NCI-H1105 treated with DMSO at 0.1 percent for 48 hours (cell line): ENCODE results near the gene RNF103.
"Not testable (repeated sequence)": the region's sequence is repeated elsewhere in the genome, so short reads cannot be mapped to it uniquely, and the experiment has no call there.

Experiments
- DNase-seq: peaks from one replicate; lab custom pipeline; 2025; lab: John Stamatoyannopoulos, UW

RNF103 gene

GRCh38 chr2:86625096-86625495 lies 1.4 kb upstream of the RNF103 start:
- DNase-seq, result no peak

GRCh38 chr2:86624267-86624547 lies 542 bp upstream of the RNF103 start:
- DNase-seq, result no peak

- DNase-seq, result peak; percentile 36
Observed at GRCh38 chr2:86623043-86623493, 597 bp downstream of the RNF103 start.

GRCh38 chr2:86622519-86623042 lies 1.1 kb downstream of the RNF103 start:
- DNase-seq, result no peak

GRCh38 chr2:86621280-86621943 lies 2.3 kb downstream of the RNF103 start:
- DNase-seq, result peak; percentile 2

- DNase-seq, result no peak
Observed at GRCh38 chr2:86617738-86618137, 5.9 kb downstream of the RNF103 start.

- DNase-seq, result no peak
Observed at GRCh38 chr2:86617153-86617552, 6.5 kb downstream of the RNF103 start.

- DNase-seq, result no peak
Observed at GRCh38 chr2:86616502-86616901, 7.2 kb downstream of the RNF103 start.

GRCh38 chr2:86615596-86615995 lies 8.1 kb downstream of the RNF103 start:
- DNase-seq, result no peak

- no peak for DNase-seq
Observed at GRCh38 chr2:86613515-86613914, 10.2 kb downstream of the RNF103 start.

- no peak for DNase-seq
Observed at GRCh38 chr2:86610871-86611270, 12.8 kb downstream of the RNF103 start.

GRCh38 chr2:86608832-86609410 lies 14.7 kb downstream of the RNF103 start:
- no peak for DNase-seq

- DNase-seq, result no peak
Observed at GRCh38 chr2:86603905-86604304, 19.8 kb downstream of the RNF103 start.

GRCh38 chr2:86598966-86599365 lies 24.7 kb downstream of the RNF103 start:
- DNase-seq, result no peak

- no peak for DNase-seq
Observed at GRCh38 chr2:86596118-86596517, 27.5 kb downstream of the RNF103 start.

GRCh38 chr2:86593266-86593665 lies 30.4 kb downstream of the RNF103 start:
- DNase-seq, result no peak

- no peak for DNase-seq
Observed at GRCh38 chr2:86592547-86593230, 31.0 kb downstream of the RNF103 start.

- not testable (repeated sequence) for DNase-seq
Observed at GRCh38 chr2:86589701-86590100, 34.0 kb downstream of the RNF103 start.

GRCh38 chr2:86584151-86584913 lies 39.3 kb downstream of the RNF103 start:
- DNase-seq, result no peak

- DNase-seq, result no peak
Observed at GRCh38 chr2:86580560-86580959, 43.1 kb downstream of the RNF103 start.

- DNase-seq, result no peak
Observed at GRCh38 chr2:86577817-86578456, 45.7 kb downstream of the RNF103 start.

GRCh38 chr2:86570059-86570458 lies 53.6 kb downstream of the RNF103 start:
- DNase-seq, result no peak
